GM21786 (cell line): Measurements from ENCODE around the gene STOX2.

ENCODE experiments used
- ATAC-seq: cut with Tn5 transposase; IDR thresholded peaks from one replicate; pipeline ENCODE4 v1.9.1; 2021; ENCODE audit not compliant: unreplicated experiment

STOX2 gene

GRCh38 chr4:183888564-183888963, 16.5 kb upstream of the STOX2 start:
- ATAC-seq, result no peak

GRCh38 chr4:183889190-183889589, 15.9 kb upstream of the STOX2 start:
- no peak for ATAC-seq

DNA sequence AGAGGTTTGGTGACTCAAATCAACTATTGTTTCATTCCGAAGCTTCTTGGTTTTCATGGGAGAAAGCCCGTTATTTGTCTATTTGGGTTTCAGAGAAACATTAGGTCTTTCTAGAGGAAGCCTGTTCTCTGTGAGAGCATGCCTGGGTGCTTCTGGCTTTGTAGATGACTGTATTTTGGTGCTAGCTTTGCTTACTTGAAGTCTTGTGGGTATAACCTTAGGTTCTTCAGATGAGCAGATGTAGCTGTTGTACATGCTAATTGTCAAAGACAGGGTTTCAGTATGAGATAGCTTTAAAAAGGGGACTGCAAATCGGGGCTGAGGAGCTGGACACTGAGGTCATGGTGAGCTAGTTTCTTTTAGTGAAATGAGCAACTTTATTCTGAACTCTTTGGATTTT, 7.9 kb upstream of the STOX2 start:
- ATAC-seq, result no peak

- no peak for ATAC-seq
Observed at GRCh38 chr4:183898456-183898855, 6.7 kb upstream of the STOX2 start.

DNA sequence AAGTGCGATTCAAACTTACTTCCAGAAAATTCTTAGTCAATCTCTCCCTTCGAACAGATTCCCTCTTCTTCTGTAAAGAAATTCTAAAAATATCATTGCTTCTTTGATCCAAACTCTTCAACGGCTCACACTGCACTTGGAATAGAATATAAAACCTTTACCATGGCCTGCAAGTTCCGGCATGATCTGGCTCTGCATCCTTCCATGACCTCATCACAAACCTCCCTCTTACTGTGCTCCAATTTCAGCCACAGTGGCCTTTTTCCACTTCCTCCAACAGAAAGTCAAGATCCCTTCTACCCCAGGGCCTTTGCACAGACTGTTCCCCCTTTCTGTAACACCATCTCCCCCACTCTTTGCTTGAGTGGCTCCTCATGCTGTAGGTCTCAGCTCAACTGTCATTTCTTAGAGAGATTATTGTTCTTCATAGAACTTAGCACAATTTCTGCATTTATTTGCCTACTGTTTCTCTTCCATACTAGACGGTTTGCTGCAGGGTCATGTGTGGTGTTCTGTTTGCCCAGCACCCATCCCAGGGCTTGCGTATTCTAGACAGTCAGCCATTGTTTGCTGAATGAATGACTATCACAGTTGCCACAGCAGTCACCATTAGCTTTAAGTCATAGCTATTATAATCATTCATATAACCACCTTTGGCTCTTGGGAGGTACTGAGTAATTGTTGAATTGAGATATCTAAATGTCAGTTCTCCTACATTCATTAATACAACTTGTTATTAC, 1.9 kb upstream of the STOX2 start:
- no peak for ATAC-seq

GRCh38 chr4:183905593-183906488, 734 bp downstream of the STOX2 start:
- no peak for ATAC-seq

GRCh38 chr4:183906489-183906738, 1.3 kb downstream of the STOX2 start:
- ATAC-seq, result no peak

DNA sequence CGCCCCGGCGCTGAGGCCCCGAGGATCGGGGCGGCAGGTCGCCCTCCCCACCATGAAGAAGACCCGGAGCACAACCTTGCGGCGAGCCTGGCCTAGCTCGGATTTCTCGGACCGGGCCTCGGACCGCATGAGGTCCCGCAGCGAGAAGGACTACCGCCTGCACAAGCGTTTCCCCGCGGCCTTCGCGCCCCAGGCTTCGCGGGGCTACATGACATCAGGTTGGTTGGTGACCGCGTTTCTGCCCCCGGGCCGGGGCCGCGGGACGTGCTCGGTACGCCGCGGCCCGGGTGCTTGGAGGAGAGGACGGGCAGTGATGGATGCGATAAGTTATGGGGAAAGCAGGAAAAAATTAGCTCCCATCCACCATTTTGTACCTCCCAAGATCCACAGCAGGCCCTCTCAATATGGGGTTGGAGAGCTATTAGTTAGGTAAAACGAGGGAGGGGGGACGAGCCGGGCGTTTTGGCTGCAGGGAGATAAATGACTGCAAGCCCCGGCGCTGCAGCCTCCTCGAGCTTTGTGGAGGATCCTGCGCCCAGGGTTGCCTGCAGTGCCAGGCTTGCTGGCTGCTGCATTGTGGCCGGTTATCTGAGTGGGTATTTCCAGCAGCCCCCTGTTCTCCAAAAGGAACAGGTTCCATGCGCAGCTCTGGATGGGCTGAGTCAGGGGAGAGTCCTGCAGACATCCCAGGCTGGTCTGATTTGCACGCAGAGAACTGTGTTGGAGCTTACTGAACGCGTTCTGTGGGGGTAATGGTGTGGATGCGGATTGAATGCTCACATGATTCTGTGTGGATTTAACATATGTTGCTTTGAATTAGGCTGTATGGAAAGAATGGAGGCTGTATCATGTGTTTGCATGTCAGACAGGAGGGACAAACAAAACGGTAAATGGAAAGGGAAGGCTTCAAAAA, 1.9 kb downstream of the STOX2 start:
- ATAC-seq, result no peak

- ATAC-seq, result no peak
Observed at GRCh38 chr4:183907871-183908683, 3.0 kb downstream of the STOX2 start.

GRCh38 chr4:183909187-183909586, 4.1 kb downstream of the STOX2 start:
- ATAC-seq, result no peak

DNA sequence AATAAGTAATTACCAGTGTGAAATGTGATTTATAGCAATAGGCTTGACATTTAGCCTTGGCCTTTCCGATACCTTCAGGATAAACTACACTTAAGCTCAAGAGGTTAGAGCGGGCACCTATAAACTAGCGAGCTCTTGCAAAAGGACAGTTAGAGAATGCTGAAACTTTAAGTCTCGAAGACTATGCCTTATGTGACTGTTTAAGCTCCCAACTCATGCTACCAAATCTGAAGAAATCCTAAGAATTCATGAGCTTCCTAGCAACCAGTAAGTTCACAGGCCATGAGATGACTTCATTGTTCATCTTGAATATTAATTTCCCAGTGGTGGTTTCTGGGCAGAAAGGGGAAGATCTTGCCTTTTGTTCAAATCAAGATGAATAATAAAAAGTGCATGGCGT, 4.7 kb downstream of the STOX2 start:
- ATAC-seq, result no peak

DNA sequence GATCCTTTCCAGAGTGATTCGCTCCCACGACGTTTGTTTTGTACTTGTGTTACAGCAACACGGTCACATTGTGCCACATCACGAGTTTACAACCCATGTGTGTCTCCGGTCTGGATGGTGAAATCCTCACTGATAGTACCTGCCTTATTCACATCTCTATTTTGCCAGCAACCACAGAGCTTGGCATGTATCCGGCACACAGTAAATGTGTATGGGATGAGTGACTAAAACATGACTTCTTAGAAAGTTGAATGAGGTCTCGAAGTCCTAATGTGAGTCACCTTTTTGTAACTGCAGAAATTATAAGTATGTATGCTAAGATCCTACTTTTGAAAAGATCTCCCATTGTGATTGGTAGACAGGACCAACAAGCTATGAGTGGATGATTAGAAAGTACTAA, 7.5 kb downstream of the STOX2 start:
- no peak for ATAC-seq

GRCh38 chr4:183915976-183916375, 10.9 kb downstream of the STOX2 start:
- no peak for ATAC-seq

DNA sequence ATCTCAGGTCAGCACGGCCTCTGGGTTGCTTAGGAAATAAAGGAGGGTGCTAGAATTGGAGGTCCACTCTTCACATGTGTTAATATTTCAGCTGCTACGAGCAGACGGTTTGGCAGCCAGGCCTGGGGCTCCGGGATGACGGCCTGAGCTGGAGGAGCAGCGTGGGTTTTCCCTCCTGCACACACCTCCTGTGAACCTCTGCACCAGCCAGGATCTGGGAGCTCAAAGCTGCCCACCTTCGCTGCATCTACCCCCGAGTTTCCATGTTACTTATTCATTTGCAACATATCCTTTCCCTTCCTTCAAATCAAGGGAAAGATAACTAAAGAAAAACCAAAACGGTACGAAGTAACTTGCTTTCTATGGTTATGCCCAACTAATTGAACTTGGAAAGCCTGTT, 13.6 kb downstream of the STOX2 start:
- no peak for ATAC-seq

- no peak for ATAC-seq
Observed at GRCh38 chr4:183919141-183919540, 14.0 kb downstream of the STOX2 start.

DNA sequence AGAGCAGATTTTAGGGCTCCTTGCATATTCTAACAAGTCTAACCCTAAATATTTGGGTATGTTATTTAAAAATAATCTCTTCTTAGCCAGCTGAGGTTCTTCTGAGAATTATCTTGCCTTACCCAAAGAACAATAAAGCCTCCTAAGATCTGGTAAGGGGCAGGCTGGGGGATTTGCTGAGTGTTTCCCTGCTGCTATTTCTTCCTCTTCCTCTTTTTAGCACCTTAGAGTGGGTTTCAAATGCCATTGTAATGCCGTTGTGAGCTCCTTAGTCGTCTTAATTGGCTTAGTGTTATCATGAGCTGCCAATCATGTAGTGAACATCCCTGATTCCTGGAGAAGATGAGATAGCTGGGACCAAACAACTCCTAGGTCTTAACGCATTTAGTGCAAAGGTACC, 15.4 kb downstream of the STOX2 start:
- ATAC-seq, result no peak

GRCh38 chr4:183921335-183921734, 16.2 kb downstream of the STOX2 start:
- no peak for ATAC-seq

DNA sequence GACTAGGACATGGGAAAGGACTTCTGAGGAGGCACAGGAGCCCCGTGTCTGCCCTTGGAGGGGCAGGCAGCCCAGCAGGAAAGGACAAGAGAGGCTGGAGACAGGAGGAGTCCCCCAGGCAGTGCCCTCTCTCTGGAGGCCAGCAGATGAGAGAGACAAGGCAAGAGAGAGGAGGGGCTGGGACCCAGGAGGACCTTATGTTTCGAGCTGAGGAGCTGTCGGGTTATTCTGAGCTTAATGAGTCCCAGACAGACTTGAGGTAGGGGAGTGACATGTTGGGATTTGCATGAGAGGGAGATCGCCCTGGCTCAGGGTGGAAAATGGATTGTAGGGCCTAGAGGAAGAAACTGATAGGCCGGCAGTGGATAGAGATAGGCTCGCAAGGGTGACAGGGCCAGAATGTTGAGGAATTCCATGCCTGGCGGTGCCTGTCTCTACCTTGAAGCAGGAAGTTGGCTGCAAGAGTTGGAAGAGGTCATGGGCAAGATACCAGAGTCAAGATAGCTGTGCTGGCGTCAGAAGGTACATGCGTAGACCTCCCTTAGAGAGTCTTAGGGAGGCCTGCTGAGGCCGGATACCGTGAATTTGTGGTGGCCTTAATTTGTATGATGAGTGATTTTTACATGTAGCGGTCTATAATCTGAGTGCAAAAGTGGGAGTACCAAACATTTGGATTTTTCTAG, 19.4 kb downstream of the STOX2 start:
- ATAC-seq, result no peak

GRCh38 chr4:183926950-183927349, 21.8 kb downstream of the STOX2 start:
- ATAC-seq, result no peak

- ATAC-seq, result no peak
Observed at GRCh38 chr4:183932576-183932975, 27.5 kb downstream of the STOX2 start.
